Loucy (cell line): Measurements from ENCODE around the gene ZMYND15.

Experiments used
- H2AFZ ChIP-seq: fragments of 200-600 bp; sonication (generic); 2 replicates; pipeline ENCODE4 v1.6.0; 2016; ENCODE audit warnings: antibody characterized with exemption, mild to moderate bottlenecking, low read length, moderate library complexity
- H3F3A ChIP-seq: fragments of 200-600 bp; 2 replicates; pipeline ENCODE4 v1.6.0; 2016; ENCODE audit warnings: antibody characterized with exemption, low read depth, mild to moderate bottlenecking
- H3K27me3 ChIP-seq: fragments of 200-600 bp; sonication (generic); 2 replicates; pipeline ENCODE4 v1.6.1; 2014; ENCODE audit warnings: low read length, mild to moderate bottlenecking; ENCODE audit not compliant: insufficient read depth, poor library complexity, severe bottlenecking
- H3K36me3 ChIP-seq: fragments of 200-600 bp; sonication (generic); 2 replicates; pipeline ENCODE4 v1.6.1; 2016; ENCODE audit warnings: low read length; ENCODE audit not compliant: insufficient read depth
- H3K4me1 ChIP-seq: fragments of 200-600 bp; sonication (generic); 2 replicates; pipeline ENCODE4 v1.5.1; 2014; ENCODE audit warnings: low read length, mild to moderate bottlenecking; ENCODE audit not compliant: insufficient read depth, poor library complexity, severe bottlenecking
- H3K4me2 ChIP-seq: fragments of 200-600 bp; sonication (generic); 2 replicates; pipeline ENCODE4 v1.6.0; 2014; ENCODE audit warnings: antibody characterized with exemption, low read length, low read depth, mild to moderate bottlenecking; ENCODE audit not compliant: poor library complexity, severe bottlenecking
- H3K4me3 ChIP-seq: fragments of 200-600 bp; sonication (generic); 2 replicates; pipeline ENCODE4 v1.5.1; 2014; ENCODE audit warnings: low read length, mild to moderate bottlenecking, mixed read lengths; ENCODE audit not compliant: poor library complexity, severe bottlenecking
- H3K79me2 ChIP-seq: fragments of 200-600 bp; sonication (generic); 2 replicates; pipeline ENCODE4 v1.6.1; 2014; ENCODE audit warnings: low read length; ENCODE audit not compliant: insufficient read depth
- H3K9ac ChIP-seq: fragments of 200-600 bp; sonication (generic); 2 replicates; pipeline ENCODE4 v1.6.0; 2014; ENCODE audit warnings: mild to moderate bottlenecking, low read depth, low read length, moderate library complexity; ENCODE audit not compliant: poor library complexity, severe bottlenecking
- H3K9me2 ChIP-seq: fragments of 200-600 bp; sonication (generic); replicated peaks from 2 replicates; pipeline ENCODE4 v1.6.1; 2016; ENCODE audit warnings: low read depth, low read length, mixed read lengths
- H3K9me3 ChIP-seq: fragments of 200-600 bp; sonication (generic); 2 replicates; pipeline ENCODE4 v1.6.1; 2014; ENCODE audit warnings: mild to moderate bottlenecking, antibody characterized with exemption, low read length, low read depth; ENCODE audit not compliant: insufficient read depth
- H4K20me1 ChIP-seq: fragments of 200-600 bp; sonication (generic); 2 replicates; pipeline ENCODE4 v1.6.0; 2014; ENCODE audit warnings: antibody characterized with exemption, low read length, mild to moderate bottlenecking; ENCODE audit not compliant: insufficient read depth, poor library complexity, severe bottlenecking
- EZH2phosphoT487 ChIP-seq: fragments of 200-600 bp; IDR thresholded peaks from 2 replicates; pipeline ENCODE4 v1.6.1; 2018; ENCODE audit warnings: antibody characterized with exemption, mild to moderate bottlenecking, moderate library complexity, borderline replicate concordance
- TF ChIP-seq, protein P1 (sequence below): fragments of 200-600 bp; sonication (generic); conservative IDR thresholded peaks from 2 replicates; pipeline ENCODE4 v1.5.1; 2014; ENCODE audit warnings: mild to moderate bottlenecking, antibody characterized with exemption, low read length

Gene ZMYND15

DNA sequence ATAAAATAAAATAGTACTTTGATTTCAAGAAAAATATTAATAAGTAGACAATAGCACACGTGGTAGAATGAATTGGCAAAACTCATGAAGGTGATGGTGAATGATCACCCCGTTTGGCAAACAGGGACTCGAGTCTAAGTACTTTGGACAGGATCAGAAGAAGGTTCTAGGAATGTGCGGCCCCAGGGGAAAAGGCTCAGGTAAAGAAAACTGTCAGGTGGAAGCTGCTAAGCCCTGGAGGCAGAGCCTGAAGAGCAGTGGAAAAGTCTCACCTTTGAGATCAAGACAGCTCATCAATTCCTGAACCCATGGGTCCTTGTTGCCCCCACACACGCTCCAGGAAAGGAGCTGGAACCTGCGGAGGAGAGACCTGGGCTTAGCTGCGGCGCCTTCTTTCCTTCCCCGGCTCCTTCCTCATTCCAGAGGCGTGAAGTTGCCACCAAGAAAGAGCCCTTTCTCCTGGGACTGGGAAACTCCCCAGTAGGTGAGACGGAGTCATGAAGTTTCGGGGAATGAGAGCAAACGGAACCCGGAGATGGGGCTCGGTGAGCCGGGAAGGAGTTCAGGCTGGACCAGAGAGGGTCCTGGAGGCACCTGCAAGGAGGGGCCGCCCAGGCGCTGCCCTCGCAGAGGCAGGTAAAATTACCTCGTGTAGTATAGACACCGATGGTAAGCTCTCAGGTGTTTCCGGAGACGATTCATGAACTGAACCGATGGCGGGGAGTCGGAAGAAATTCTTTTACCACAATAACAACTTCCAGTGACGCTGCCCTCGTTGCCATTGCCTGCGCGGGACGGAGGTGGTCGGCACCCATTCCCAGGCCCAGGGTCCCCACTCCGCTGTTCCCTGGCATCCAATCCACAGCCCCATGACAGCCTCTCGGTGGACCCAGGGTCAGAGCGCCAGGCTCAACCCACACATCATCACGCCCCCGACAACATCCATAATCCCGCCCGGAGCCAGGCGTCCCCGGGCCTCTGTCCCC is 1.2 kb upstream of the ZMYND15 start:
- H3K79me2 ChIP-seq, result no peaks in the 10 kb centered on the region
- H4K20me1 ChIP-seq, result no peaks in the 10 kb centered on the region
- TF ChIP-seq EZH2phosphoT487, result no peak
- TF ChIP-seq, protein P1, sequence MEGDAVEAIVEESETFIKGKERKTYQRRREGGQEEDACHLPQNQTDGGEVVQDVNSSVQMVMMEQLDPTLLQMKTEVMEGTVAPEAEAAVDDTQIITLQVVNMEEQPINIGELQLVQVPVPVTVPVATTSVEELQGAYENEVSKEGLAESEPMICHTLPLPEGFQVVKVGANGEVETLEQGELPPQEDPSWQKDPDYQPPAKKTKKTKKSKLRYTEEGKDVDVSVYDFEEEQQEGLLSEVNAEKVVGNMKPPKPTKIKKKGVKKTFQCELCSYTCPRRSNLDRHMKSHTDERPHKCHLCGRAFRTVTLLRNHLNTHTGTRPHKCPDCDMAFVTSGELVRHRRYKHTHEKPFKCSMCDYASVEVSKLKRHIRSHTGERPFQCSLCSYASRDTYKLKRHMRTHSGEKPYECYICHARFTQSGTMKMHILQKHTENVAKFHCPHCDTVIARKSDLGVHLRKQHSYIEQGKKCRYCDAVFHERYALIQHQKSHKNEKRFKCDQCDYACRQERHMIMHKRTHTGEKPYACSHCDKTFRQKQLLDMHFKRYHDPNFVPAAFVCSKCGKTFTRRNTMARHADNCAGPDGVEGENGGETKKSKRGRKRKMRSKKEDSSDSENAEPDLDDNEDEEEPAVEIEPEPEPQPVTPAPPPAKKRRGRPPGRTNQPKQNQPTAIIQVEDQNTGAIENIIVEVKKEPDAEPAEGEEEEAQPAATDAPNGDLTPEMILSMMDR, result no peak
- no peaks in the 10 kb centered on the region for H3F3A ChIP-seq
- no peaks in the 10 kb centered on the region for H3K27me3 ChIP-seq
- no peaks in the 10 kb centered on the region for H3K36me3 ChIP-seq
- no peak overlapping the region for H3K4me2 ChIP-seq
- H3K4me1 ChIP-seq, result no peaks in the 10 kb centered on the region
- no peaks in the 10 kb centered on the region for H3K9me3 ChIP-seq
- no peak overlapping the region for H3K9ac ChIP-seq
- H3K9me2 ChIP-seq, result no peaks in the 10 kb centered on the region
- no peak overlapping the region for H2AFZ ChIP-seq
- H3K4me3 ChIP-seq, result no peak overlapping the region

DNA sequence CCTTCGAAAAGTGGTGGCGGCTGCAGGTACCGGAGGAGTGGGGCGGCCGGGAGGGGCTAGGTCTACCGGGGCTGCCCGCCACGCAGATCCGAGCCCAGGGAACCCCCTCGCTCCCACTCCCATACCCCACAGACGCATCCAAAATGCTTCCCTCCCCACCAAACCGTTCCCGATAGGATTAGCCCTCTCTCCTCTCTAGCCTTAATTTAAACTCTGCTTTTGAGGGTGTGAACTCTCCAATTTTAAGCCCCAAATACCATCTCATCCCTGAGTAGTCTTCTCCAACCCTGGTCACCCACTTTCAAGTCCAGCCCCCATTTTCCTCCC is 355 bp downstream of the ZMYND15 start:
- no peaks in the 10 kb centered on the region for H3K4me1 ChIP-seq
- no peaks in the 10 kb centered on the region for H3K36me3 ChIP-seq
- H3K9me2 ChIP-seq, result no peaks in the 10 kb centered on the region
- H3K4me2 ChIP-seq, result no peak overlapping the region
- H3K9ac ChIP-seq, result no peak overlapping the region
- H2AFZ ChIP-seq, result no peak overlapping the region
- TF ChIP-seq, protein P1, result no peak
- no peak for TF ChIP-seq EZH2phosphoT487
- H3K79me2 ChIP-seq, result no peaks in the 10 kb centered on the region
- no peaks in the 10 kb centered on the region for H4K20me1 ChIP-seq
- no peaks in the 10 kb centered on the region for H3K27me3 ChIP-seq
- H3K9me3 ChIP-seq, result no peaks in the 10 kb centered on the region
- no peak overlapping the region for H3K4me3 ChIP-seq
- no peaks in the 10 kb centered on the region for H3F3A ChIP-seq

DNA sequence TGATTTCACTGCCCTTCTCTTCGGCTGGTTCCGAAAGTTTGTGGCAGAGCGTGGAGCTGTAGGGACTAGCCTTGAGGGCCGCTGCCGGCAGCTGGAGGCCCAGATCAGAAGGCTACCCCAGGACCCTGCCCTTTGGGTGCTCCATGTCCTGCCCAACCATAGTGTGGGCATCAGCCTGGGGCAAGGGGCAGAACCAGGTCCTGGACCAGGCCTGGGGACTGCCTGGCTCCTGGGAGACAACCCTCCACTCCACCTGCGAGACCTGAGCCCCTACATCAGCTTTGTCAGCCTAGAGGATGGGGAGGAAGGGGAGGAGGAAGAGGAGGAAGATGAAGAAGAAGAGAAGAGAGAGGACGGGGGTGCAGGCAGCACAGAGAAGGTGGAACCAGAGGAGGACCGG is 951 bp downstream of the ZMYND15 start:
- Histone ChIP-seq H3K9ac (no peak overlapping the region), H3F3A (no peaks in the 10 kb centered on the region), H3K4me2 (no peak overlapping the region), H3K4me1 (no peaks in the 10 kb centered on the region), H3K9me2 (no peaks in the 10 kb centered on the region), H3K9me3 (no peaks in the 10 kb centered on the region), H3K27me3 (no peaks in the 10 kb centered on the region), H3K4me3 (no peak overlapping the region), H3K79me2 (no peaks in the 10 kb centered on the region), H4K20me1 (no peaks in the 10 kb centered on the region), H3K36me3 (no peaks in the 10 kb centered on the region), H2AFZ (no peak overlapping the region)
- TF ChIP-seq, protein P1, result no peak
- no peak for TF ChIP-seq EZH2phosphoT487
